Nephron (organoid): ENCODE data around the gene LDB2.
A peak's percentile ranks its signal among the peaks of the same experiment; 100 is the strongest.

ENCODE experiments used
- H3K27ac Mint-ChIP-seq, 3 experiments: 2 replicates each; pipeline ENCODE4 v1.8.0; 2020; ENCODE audit warnings: mixed read lengths in 3 of 3, mild to moderate bottlenecking in 2 of 3, moderate library complexity in 1 of 3
- H3K27me3 Mint-ChIP-seq: 2 replicates; pipeline ENCODE4 v1.8.0; 2021; ENCODE audit warnings: low read depth, mild to moderate bottlenecking, moderate library complexity, mixed read lengths
- H3K36me3 Mint-ChIP-seq: 2 replicates; pipeline ENCODE4 v1.8.0; 2020; ENCODE audit warnings: low read depth, mixed read lengths
- H3K4me1 Mint-ChIP-seq: 2 replicates; pipeline ENCODE4 v1.8.0; 2020; ENCODE audit warnings: mixed read lengths
- H3K4me3 Mint-ChIP-seq, 3 experiments: 2 replicates each; pipeline ENCODE4 v1.8.0; 2020; ENCODE audit warnings: mild to moderate bottlenecking in 3 of 3, mixed read lengths in 3 of 3, moderate library complexity in 2 of 3
- H3K9me3 Mint-ChIP-seq: 2 replicates; pipeline ENCODE4 v1.8.0; 2020; ENCODE audit warnings: mixed read lengths
- CTCF ChIP-seq, 3 experiments: fragments of 200-600 bp; sonication (generic); IDR thresholded peaks; one replicate each; pipeline ENCODE4 v1.5.0; 2021; ENCODE audit warnings: antibody characterized with exemption in 3 of 3; ENCODE audit not compliant: unreplicated experiment in 3 of 3

The LDB2 gene

GRCh38 chr4:16608611-16609125 is 289.8 kb downstream of the LDB2 start:
- Mint-ChIP-seq H3K27me3 (no peaks in the 10 kb centered on the region), H3K9me3 (peaks cover 46% of the 10 kb centered on the region), H3K4me1 (peaks cover 9% of the 10 kb centered on the region), H3K36me3 (peaks cover 56% of the 10 kb centered on the region), H3K27ac (peak overlapping the region in 2 of 3 experiments; percentile 0 to 83), H3K4me3 (no peak overlapping the region)
- no peak for TF ChIP-seq CTCF (IDR thresholded peaks at IDR 0.05; ENCODE audit: unreplicated experiment in 3 of 3)

- no peak for TF ChIP-seq CTCF (IDR thresholded peaks at IDR 0.05; ENCODE audit: unreplicated experiment in 3 of 3)
- Mint-ChIP-seq H3K27me3 (no peaks in the 10 kb centered on the region), H3K4me1 (peaks cover 9% of the 10 kb centered on the region), H3K27ac (peak overlapping the region in 2 of 3 experiments; percentile 0 to 83), H3K9me3 (peaks cover 40% of the 10 kb centered on the region), H3K4me3 (no peak overlapping the region), H3K36me3 (peaks cover 50% of the 10 kb centered on the region)
Measured at GRCh38 chr4:16608123-16608522, 290.3 kb downstream of the LDB2 start.

GRCh38 chr4:16607241-16608066 is 291.0 kb downstream of the LDB2 start:
- Mint-ChIP-seq H3K9me3 (peaks cover 37% of the 10 kb centered on the region), H3K27me3 (no peaks in the 10 kb centered on the region), H3K27ac (peak overlapping the region in 2 of 3 experiments; percentile 0 to 83), H3K4me3 (no peak overlapping the region), H3K36me3 (peaks cover 44% of the 10 kb centered on the region), H3K4me1 (peaks cover 9% of the 10 kb centered on the region)
- no peak for TF ChIP-seq CTCF (IDR thresholded peaks at IDR 0.05; ENCODE audit: unreplicated experiment in 3 of 3)

- H3K27ac Mint-ChIP-seq: no peak overlapping the region
- H3K4me3 Mint-ChIP-seq: no peak overlapping the region
- no peak for TF ChIP-seq CTCF (IDR thresholded peaks at IDR 0.05; ENCODE audit: unreplicated experiment in 3 of 3)
- peaks cover 37% of the 10 kb centered on the region for H3K36me3 Mint-ChIP-seq
- no peaks in the 10 kb centered on the region for H3K27me3 Mint-ChIP-seq
- peaks cover 9% of the 10 kb centered on the region for H3K4me1 Mint-ChIP-seq
- peaks cover 29% of the 10 kb centered on the region for H3K9me3 Mint-ChIP-seq
Measured at GRCh38 chr4:16606691-16607090, 291.8 kb downstream of the LDB2 start.

GRCh38 chr4:16603178-16603577 is 295.3 kb downstream of the LDB2 start:
- Mint-ChIP-seq H3K4me3 (no peak overlapping the region), H3K27me3 (no peaks in the 10 kb centered on the region)
- no peak for TF ChIP-seq CTCF (IDR thresholded peaks at IDR 0.05; ENCODE audit: unreplicated experiment in 3 of 3)

More at GRCh38 chr4:16603178-16603577, 295.3 kb downstream of the LDB2 start:
- Mint-ChIP-seq H3K4me1 (peaks cover 11% of the 10 kb centered on the region), H3K27ac (no peak overlapping the region), H3K9me3 (peaks cover 4% of the 10 kb centered on the region), H3K36me3 (peaks cover 8% of the 10 kb centered on the region)
